SK-N-SH treated with all-trans-retinoic acid at 6 μM for 48 hours (cell line): Measurements from ENCODE around the gene TMED5.

ENCODE experiments used
- ATAC-seq: fragments of 200-7000 bp; cut with Tn5 transposase; 3 replicates; pipeline ENCODE4 v1.9.1; 2020; ENCODE audit warnings: mild to moderate bottlenecking, moderate library complexity
- ARNTL ChIP-seq: fragments of 450-650 bp; formaldehyde crosslinking; IDR thresholded peaks from 2 replicates; pipeline ENCODE4 v1.5.0; 2020; ENCODE audit warnings: low read depth, mild to moderate bottlenecking, moderate library complexity, borderline replicate concordance
- BACH2 ChIP-seq: fragments of 250-450 bp; sonication (Bioruptor Pico); IDR thresholded peaks from 2 replicates; pipeline ENCODE4 v1.9.0; 2021; ENCODE audit warnings: mild to moderate bottlenecking, borderline replicate concordance
- CREB5 ChIP-seq: fragments of 250-450 bp; sonication (Bioruptor Pico); IDR thresholded peaks from 2 replicates; pipeline ENCODE4 v1.5.1; 2020; ENCODE audit warnings: low read depth, mild to moderate bottlenecking, moderate library complexity
- CSDC2 ChIP-seq: fragments of 250-450 bp; sonication (Bioruptor Pico); IDR thresholded peaks from 2 replicates; pipeline ENCODE4 v1.5.0; 2020; ENCODE audit warnings: mild to moderate bottlenecking, moderate library complexity
- ESRRG ChIP-seq: fragments of 250-450 bp; sonication (Bioruptor Pico); IDR thresholded peaks from 2 replicates; pipeline ENCODE4 v1.6.1; 2021; ENCODE audit warnings: mild to moderate bottlenecking
- GLIS3 ChIP-seq: fragments of 250-450 bp; sonication (Bioruptor Pico); IDR thresholded peaks from 2 replicates; pipeline ENCODE4 v1.5.0; 2020; ENCODE audit warnings: mild to moderate bottlenecking, moderate library complexity
- ISL1 ChIP-seq: fragments of 250-450 bp; sonication (Bioruptor Pico); IDR thresholded peaks from 2 replicates; pipeline ENCODE4 v2.1.2; 2022; ENCODE audit warnings: mild to moderate bottlenecking, moderate library complexity
- OSR1 ChIP-seq: fragments of 250-450 bp; sonication (Bioruptor Pico); IDR thresholded peaks from 2 replicates; pipeline ENCODE4 v1.8.0; 2022; ENCODE audit warnings: moderate library complexity, mild to moderate bottlenecking, inconsistent platforms
- PATZ1 ChIP-seq: fragments of 250-450 bp; sonication (Bioruptor Pico); IDR thresholded peaks from 2 replicates; pipeline ENCODE4 v1.8.0; 2020; ENCODE audit warnings: mild to moderate bottlenecking, moderate library complexity, borderline replicate concordance
- POU6F1 ChIP-seq: fragments of 250-450 bp; sonication (Bioruptor Pico); IDR thresholded peaks from 2 replicates; pipeline ENCODE4 v1.8.0; 2021; ENCODE audit warnings: low read depth, mild to moderate bottlenecking, moderate library complexity, borderline replicate concordance
- RARB ChIP-seq: fragments of 250-450 bp; sonication (Bioruptor Pico); IDR thresholded peaks from 2 replicates; pipeline ENCODE4 v1.8.0; 2021; ENCODE audit warnings: mild to moderate bottlenecking, moderate library complexity
- SNAI2 ChIP-seq: fragments of 250-450 bp; sonication (Bioruptor Pico); IDR thresholded peaks from 2 replicates; pipeline ENCODE4 v1.5.0; 2020; ENCODE audit warnings: mild to moderate bottlenecking, moderate library complexity
- TOX ChIP-seq: fragments of 250-450 bp; sonication (Bioruptor Pico); IDR thresholded peaks from 2 replicates; pipeline ENCODE4 v1.8.0; 2021; ENCODE audit warnings: mild to moderate bottlenecking, moderate library complexity, borderline replicate concordance
- TSHZ2 ChIP-seq: fragments of 250-450 bp; sonication (Bioruptor Pico); IDR thresholded peaks from 2 replicates; pipeline ENCODE4 v1.5.0; 2020; ENCODE audit warnings: mild to moderate bottlenecking, moderate library complexity
- ZC3H10 ChIP-seq: fragments of 250-450 bp; sonication (Bioruptor Pico); IDR thresholded peaks from 2 replicates; pipeline ENCODE4 v1.5.1; 2021; ENCODE audit warnings: mild to moderate bottlenecking, moderate library complexity
- ZFP3 ChIP-seq: fragments of 250-450 bp; sonication (Bioruptor Pico); IDR thresholded peaks from 2 replicates; pipeline ENCODE4 v1.5.0; 2020; ENCODE audit warnings: mild to moderate bottlenecking, moderate library complexity
- ZFP30 ChIP-seq: fragments of 450-650 bp; formaldehyde crosslinking; IDR thresholded peaks from 2 replicates; pipeline ENCODE4 v1.5.0; 2022; ENCODE audit warnings: mild to moderate bottlenecking, moderate library complexity
- ZNF565 ChIP-seq: fragments of 450-650 bp; formaldehyde crosslinking; conservative IDR thresholded peaks from 2 replicates; pipeline ENCODE4 v1.5.0; 2020; ENCODE audit warnings: low read depth, mild to moderate bottlenecking, moderate library complexity
- ZNF70 ChIP-seq: fragments of 450-650 bp; formaldehyde crosslinking; IDR thresholded peaks from 2 replicates; pipeline ENCODE4 v1.5.0; 2020; ENCODE audit warnings: mild to moderate bottlenecking, moderate library complexity
- ZNF8 ChIP-seq: fragments of 450-650 bp; formaldehyde crosslinking; IDR thresholded peaks from 2 replicates; pipeline ENCODE4 v1.5.0; 2020; ENCODE audit warnings: mild to moderate bottlenecking, moderate library complexity

Gene TMED5

GRCh38 chr1:93186667-93187066 lies 6.5 kb upstream of the TMED5 start:
- TF ChIP-seq GLIS3 (CRISPR knock-in tag) = no peak
- TF ChIP-seq ZFP3 = no peak
- TF ChIP-seq PATZ1 = no peak
- TF ChIP-seq ZNF70 (CRISPR knock-in tag) = no peak
- no peak for TF ChIP-seq CSDC2 (CRISPR knock-in tag)
- TF ChIP-seq CREB5 (CRISPR knock-in tag) = no peak
- TF ChIP-seq ZNF565 = no peak
- TF ChIP-seq SNAI2 (CRISPR knock-in tag) = no peak
- no peak for TF ChIP-seq BACH2 (CRISPR knock-in tag)
- TF ChIP-seq RARB = no peak
- ATAC-seq = no peak

GRCh38 chr1:93180723-93181613 lies 755 bp upstream of the TMED5 start, which contains the start of gene CCDC18:
Gene CCDC18, plus strand, starts transcription at chr1:93180724. Its CDS starts 2,638 bp downstream, at chr1:93183362.
- ATAC-seq = peak; percentile 1
- TF ChIP-seq ZFP3 = peak; percentile 44; the same call in 1 of the 2 replicates
- TF ChIP-seq ZNF8 (CRISPR knock-in tag) = no peak
- TF ChIP-seq GLIS3 (CRISPR knock-in tag) = no peak
- no peak for TF ChIP-seq ZNF565

- TF ChIP-seq ZFP30 (no peak), BACH2 (CRISPR knock-in tag) (no peak), ISL1 (CRISPR knock-in tag) (no peak), TSHZ2 (no peak), TOX (CRISPR knock-in tag) (no peak), PATZ1 (no peak), GLIS3 (CRISPR knock-in tag) (no peak), ZNF8 (CRISPR knock-in tag) (no peak), ZFP3 (no peak), OSR1 (CRISPR knock-in tag) (no peak), ESRRG (CRISPR knock-in tag) (no peak), ARNTL (CRISPR knock-in tag) (no peak)
- ATAC-seq = no peak
Measured at GRCh38 chr1:93178418-93178817, 1.8 kb downstream of the TMED5 start.

GRCh38 chr1:93177991-93178390 lies 2.2 kb downstream of the TMED5 start:
- ATAC-seq = no peak
- TF ChIP-seq BACH2 (CRISPR knock-in tag) = no peak
- TF ChIP-seq CSDC2 (CRISPR knock-in tag) = no peak
- TF ChIP-seq ESRRG (CRISPR knock-in tag) = no peak
- no peak for TF ChIP-seq POU6F1 (CRISPR knock-in tag)
- TF ChIP-seq OSR1 (CRISPR knock-in tag) = no peak
- no peak for TF ChIP-seq TSHZ2
- TF ChIP-seq ZC3H10 = no peak
- TF ChIP-seq ZFP30 = no peak
- TF ChIP-seq PATZ1 = no peak
